Pancreas (tissue), 10 donors: ENCODE data around the gene SPTBN1. TPM values are rescaled to one million over a fixed set of nuclear protein-coding genes. Genes with fewer than 3 reads are reported as not detected.

Experiments used
- ATAC-seq, 4 donors: fragments of 200-7000 bp; cut with Tn5 transposase; one replicate each; pipeline versions ENCODE4 v1.8.0 to v1.9.1; 2020; ENCODE audit warnings: mild to moderate bottlenecking in 4 of 4, moderate library complexity in 4 of 4
- DNase-seq, 6 donors: peaks; one replicate each; pipeline ENCODE4 v3.0.0-alpha.2; 2020
- FAIRE-seq: peaks from 2 replicates; lab custom pipeline; 2012; peaks lifted over from hg19 to GRCh38; lab: Jason Lieb, UNC
- H3K27ac ChIP-seq, 4 donors: fragments of 200-600 bp; sonication (generic); 1 replicate in 3 of 4; 2 replicates in 1 of 4; pipeline versions ENCODE4 v1.5.0 to v1.8.0; 2020
- H3K27me3 ChIP-seq, 4 donors: fragments of 200-600 bp; one replicate each; pipeline ENCODE4 v1.8.0; 2021
- H3K36me3 ChIP-seq, 3 donors: fragments of 200-600 bp; sonication (generic) in 1 of 3; one replicate each; pipeline versions ENCODE4 v1.5.0 to v1.8.0; 2020 to 2021
- H3K4me1 ChIP-seq, 3 donors: fragments of 200-600 bp; one replicate each; pipeline ENCODE4 v1.8.0; 2021
- H3K4me3 ChIP-seq, 4 donors: fragments of 200-600 bp; sonication (generic) in 2 of 4; one replicate each; pipeline versions ENCODE4 v1.5.0 to v1.8.0; 2020 to 2021
- H3K9me3 ChIP-seq, 4 donors: fragments of 200-600 bp; one replicate each; pipeline ENCODE4 v1.8.0; 2021
- CTCF ChIP-seq, 4 donors: fragments of 200-600 bp; sonication (generic) in 3 of 4; IDR thresholded peaks; one replicate each; pipeline versions ENCODE4 v1.5.0 to v1.8.0; 2021; ENCODE audit warnings: antibody characterized with exemption in 4 of 4
- WGBS, 2 donors: extraction: QIAGEN DNeasy Blood & Tissue Kit; methylation state at CpG; one replicate each; pipeline ENCODE4 v1.1.7; 2013; 5-methylcytosine and 5-hydroxymethylcytosine counted together
- intact Hi-C, 3 donors: fragments of 100-400 bp; cut with DNase I; formaldehyde crosslinking; loops; one replicate each; pipeline versions ENCODE4 v1.11.1 to v1.14.2; 2022
- polyA plus RNA-seq, 2 donors: library from polyadenylated mRNA; stranded (reverse); fragments of 200-250 nt; gene quantifications; one replicate each; pipeline ENCODE4 v1.2.3, GENCODE V29; 2013
- total RNA-seq, 6 donors: library from RNA; stranded (reverse); fragmentation: NEBNext Ultra II Directional in 4 of 6; extraction: Animal tissue kit (Norgen Biotek cat#: 25700) in 4 of 6; gene quantifications; one replicate each; pipeline versions ENCODE4 v1.2.1 to v1.2.4, GENCODE V29; 2021 to 2023
- donor health status: healthy with polysubstance abuse.
- donor health status: DM: no; HTN: no; CAD: no; lungs with moderate emphysema.
- donor health status: DM: no; HTN: no; CAD: no.
- donor health status: control.
- donor health status: control.
- donor health status: Bipolar disorder and iron deficiency.
- donor health status: DM: yes; HTN: yes; CAD: no.
- donor health status: DM: no; HTN: no; CAD: no.
- donor health status: DM: no; HTN: no; CAD: no.
- donor health status: DM: yes; HTN: yes; CAD: no.

SPTBN1 gene
- total and polyA plus RNA-seq, 8 donors = 43.8 to 192 (median 84.4) TPM

- no peak for TF ChIP-seq CTCF (IDR thresholded peaks at IDR 0.05)
- H3K9me3 ChIP-seq = no peaks in the 10 kb centered on the region
- ATAC-seq = no peak
- H3K4me3 ChIP-seq = no peak overlapping the region
- 86 to 88% methylated on average over 4 of the region's 4 CpGs for WGBS, 2 donors
- H3K36me3 ChIP-seq = peaks cover 0 to 93% (median 38%) of the 10 kb centered on the region in 3 donors
- intact Hi-C loops = loop anchor here in 1 of 3 donors (10.0 kb wide), 1 partner anchor 45 kb away; no protein-coding TSS in a partner anchor
- H3K27me3 ChIP-seq = no peaks in the 10 kb centered on the region
- no peaks in the 10 kb centered on the region for H3K4me1 ChIP-seq
- no peak overlapping the region for H3K27ac ChIP-seq
- no peak for DNase-seq
- no peak for FAIRE-seq
These were observed 203.4 kb downstream of the SPTBN1 start for GRCh38 chr2:54659527-54659926.

GRCh38 chr2:54660752-54661151 is 204.6 kb downstream of the SPTBN1 start:
- H3K4me1 ChIP-seq = peaks cover 0 to 3% (median 0%) of the 10 kb centered on the region in 3 donors
- H3K9me3 ChIP-seq = no peaks in the 10 kb centered on the region
- ATAC-seq (no peak), DNase-seq (no peak), FAIRE-seq (no peak)
- no peaks in the 10 kb centered on the region for H3K27me3 ChIP-seq
- no peak overlapping the region for H3K4me3 ChIP-seq
- no peak overlapping the region for H3K27ac ChIP-seq
- intact Hi-C loops = loop anchor here in 1 of 3 donors (10.0 kb wide), 1 partner anchor 136 kb away; no protein-coding TSS in a partner anchor
- peaks cover 0 to 86% (median 33%) of the 10 kb centered on the region in 3 donors for H3K36me3 ChIP-seq
- WGBS, 2 donors = 80 to 81% methylated on average over 12 of the region's 12 CpGs
- no peak for TF ChIP-seq CTCF (IDR thresholded peaks at IDR 0.05)

GRCh38 chr2:54663424-54664030 is 207.4 kb downstream of the SPTBN1 start:
- Histone ChIP-seq H3K4me3 (no peak overlapping the region), H3K27ac (no peak overlapping the region), H3K36me3 (peaks cover 0 to 74% (median 36%) of the 10 kb centered on the region in 3 donors), H3K27me3 (no peaks in the 10 kb centered on the region), H3K9me3 (no peaks in the 10 kb centered on the region), H3K4me1 (peaks cover 0 to 20% (median 14%) of the 10 kb centered on the region in 3 donors)
- no peak for TF ChIP-seq CTCF (IDR thresholded peaks at IDR 0.05)
- ATAC-seq (no peak), FAIRE-seq (no peak), DNase-seq (no peak)
- WGBS, 2 donors = 87 to 91% methylated on average over 13 of the region's 13 CpGs
- intact Hi-C loops = loop anchor here in 1 of 3 donors (10.0 kb wide), 1 partner anchor 139 kb away; no protein-coding TSS in a partner anchor

- Histone ChIP-seq H3K4me3 (no peak overlapping the region), H3K27ac (no peak overlapping the region), H3K9me3 (no peaks in the 10 kb centered on the region), H3K36me3 (peaks cover 0 to 71% (median 33%) of the 10 kb centered on the region in 3 donors), H3K27me3 (no peaks in the 10 kb centered on the region), H3K4me1 (peaks cover 0 to 21% (median 21%) of the 10 kb centered on the region in 3 donors)
- ATAC-seq = no peak
- 92% methylated on average over 18 of the region's 18 CpGs for WGBS, 2 donors
- no peak for DNase-seq
- intact Hi-C loops = loop anchor here in 1 of 3 donors (10.0 kb wide), 1 partner anchor 140 kb away; no protein-coding TSS in a partner anchor
- no peak for FAIRE-seq
- no peak for TF ChIP-seq CTCF (IDR thresholded peaks at IDR 0.05)
These were observed 208.2 kb downstream of the SPTBN1 start for GRCh38 chr2:54664238-54664786.
